Fibroblast of skin of abdomen (primary cell): Measurements from ENCODE around the gene CLDN8.

Experiments used
- DNase-seq: peaks from one replicate; pipeline ENCODE4 v3.0.0-alpha.2; 2013

The CLDN8 gene

DNA sequence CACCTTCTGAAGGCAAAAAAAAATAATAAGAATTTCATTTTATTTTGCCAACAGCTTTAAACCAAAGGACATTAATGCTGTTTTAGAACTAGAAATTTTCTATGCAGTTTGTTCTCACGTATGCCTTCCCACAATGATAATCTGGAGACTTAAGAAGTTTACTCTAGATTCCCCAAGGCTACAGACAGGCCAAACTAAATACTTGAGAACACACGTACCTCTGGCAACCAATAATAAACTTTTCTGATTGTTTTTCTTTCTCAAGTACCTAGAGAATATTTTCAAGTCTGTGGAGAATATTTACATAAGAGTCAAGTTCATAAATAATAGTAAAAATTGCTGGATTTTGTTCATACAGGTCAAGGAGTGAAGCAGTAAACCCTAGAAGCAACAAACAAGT lies 15.9 kb downstream of the CLDN8 start:
- no peak for DNase-seq

DNA sequence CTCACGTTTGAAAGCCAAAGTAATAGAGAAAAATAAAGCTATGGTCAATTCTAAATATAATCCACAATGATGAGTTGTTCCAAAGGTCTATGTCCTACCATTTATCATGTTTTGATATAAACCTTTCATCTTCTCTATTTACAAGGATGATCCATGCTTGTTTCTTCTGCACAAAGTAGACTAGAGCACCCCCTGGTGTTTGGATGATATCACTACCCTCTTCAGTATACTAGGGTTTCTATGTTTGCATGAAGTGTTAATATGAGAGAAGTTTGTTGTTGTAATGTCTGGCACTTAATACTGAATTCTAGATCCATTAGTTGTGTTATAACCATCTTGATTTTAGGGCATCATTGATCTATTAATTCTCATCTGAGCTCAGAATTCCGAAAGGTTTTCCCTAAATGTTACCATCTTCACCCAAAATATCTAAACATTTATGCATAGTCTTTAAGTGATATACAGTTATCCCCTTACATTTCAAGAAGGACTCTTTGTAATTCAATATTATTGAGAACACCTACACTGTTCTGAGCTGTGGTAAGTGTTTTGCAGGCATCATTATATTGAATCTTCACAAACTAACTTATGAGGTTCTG lies 21.1 kb downstream of the CLDN8 start:
- no peak for DNase-seq

DNA sequence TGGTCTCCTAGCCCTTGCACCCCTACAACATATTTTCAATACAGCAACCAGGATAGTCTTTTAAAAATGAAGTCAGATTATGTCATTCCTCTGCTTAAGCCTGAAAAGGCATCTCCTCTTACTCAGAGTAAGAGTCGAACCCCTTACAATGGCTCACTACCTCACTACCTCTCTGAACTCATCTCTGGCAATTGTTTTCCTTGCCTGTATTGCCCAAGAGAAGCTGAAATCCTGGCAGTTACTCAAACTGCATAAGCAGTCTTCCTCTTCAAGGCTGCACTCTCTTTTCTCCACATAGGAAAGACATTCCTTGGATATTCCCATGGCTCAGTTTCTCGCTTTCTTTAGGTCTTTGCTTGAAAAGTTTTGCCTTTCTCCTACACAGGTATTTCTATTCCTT lies 22.7 kb downstream of the CLDN8 start:
- no peak for DNase-seq

DNA sequence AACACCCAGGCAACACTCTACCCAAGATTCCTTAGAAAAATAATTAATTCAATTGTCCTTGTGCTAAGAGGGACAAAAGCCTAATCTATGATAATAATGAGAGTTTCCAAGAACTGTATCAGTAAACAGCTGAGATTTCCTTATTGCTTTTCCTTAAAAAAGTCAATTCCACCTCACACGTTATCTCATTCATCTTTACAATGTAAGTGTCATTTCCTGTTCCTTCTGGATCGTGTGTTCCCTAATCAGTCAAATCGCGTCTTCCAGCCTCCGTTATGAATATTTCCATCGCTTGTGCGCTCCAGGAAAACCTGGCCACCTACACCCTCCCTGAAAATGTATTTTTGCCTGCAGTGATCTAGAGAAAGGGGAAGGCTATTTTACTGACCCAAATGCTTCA lies 25.3 kb downstream of the CLDN8 start:
- DNase-seq: no peak

DNA sequence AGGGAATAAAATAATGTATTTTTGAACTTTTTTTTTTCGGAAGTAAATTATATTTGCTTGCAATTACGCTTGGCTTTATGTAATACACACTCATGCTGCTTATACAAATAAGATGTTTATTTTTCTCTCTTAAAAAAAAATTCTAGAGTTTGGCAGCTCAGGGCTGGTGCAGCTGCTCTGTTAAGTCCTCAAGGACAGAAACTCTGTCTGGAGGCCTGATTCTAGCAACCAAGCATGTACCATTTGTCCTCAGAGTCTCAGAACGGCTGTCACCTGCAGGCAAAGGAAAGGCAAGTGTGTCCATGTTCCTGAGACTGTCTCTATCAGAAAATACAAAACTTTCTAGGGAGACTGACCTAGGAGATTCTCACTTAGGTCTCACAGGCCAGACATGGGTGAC lies 26.1 kb downstream of the CLDN8 start:
- DNase-seq: no peak

DNA sequence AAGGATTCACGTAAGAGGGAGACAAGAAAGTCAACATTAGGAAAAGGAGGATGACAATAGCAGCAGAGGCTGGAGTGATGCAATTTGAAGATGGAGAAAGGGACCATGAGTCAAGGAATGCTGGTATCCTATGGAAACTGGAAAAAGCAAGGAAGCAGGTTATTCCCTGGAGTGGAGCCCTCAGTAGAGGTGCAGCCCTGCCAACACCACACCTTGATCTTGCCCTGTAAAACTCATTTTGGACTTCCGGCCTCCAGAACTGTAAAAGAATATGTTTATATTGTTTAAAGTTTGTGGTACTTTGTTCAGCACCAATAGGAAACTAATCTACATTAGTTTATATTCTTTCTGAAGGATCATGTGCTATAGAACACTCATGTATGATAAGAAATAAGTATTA lies 29.7 kb downstream of the CLDN8 start:
- no peak for DNase-seq

DNA sequence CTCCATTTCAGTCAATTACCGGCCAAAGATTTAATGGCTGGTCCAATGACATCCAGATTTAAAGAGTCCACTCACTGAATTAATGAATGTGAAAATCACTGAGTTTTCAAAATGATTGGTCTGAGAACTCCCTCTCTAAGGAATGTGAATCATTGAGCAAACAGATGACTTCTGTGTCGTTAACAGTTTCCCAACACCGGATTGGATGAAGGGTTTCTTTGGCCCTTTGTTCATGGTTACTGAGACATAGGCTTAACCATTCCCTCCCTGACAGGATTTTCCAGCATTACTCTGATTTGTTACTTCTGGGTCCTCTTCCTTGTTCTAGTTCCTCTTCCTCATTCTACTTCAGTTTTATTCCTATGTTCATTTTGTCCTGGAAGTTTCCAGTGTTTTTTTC lies 47.8 kb downstream of the CLDN8 start:
- no peak for DNase-seq

DNA sequence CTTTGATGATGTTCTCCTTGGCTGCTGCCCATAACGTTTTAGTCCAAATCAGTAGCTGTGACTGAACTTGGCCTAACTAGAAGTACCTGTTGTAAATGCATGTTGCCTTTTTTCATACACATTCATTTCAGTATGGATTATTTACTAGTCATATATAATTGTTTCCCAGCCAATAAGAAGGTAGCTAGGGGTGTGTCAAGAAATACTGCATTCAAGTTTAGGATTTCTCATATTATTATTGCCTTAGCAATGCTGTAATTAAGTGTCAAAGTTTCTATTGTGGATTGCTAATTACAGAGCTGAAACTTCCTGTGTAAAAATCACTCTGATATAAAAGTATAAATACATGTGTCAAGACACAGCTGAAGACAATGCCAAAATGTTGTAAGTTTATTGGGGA lies 49.2 kb downstream of the CLDN8 start, which contains the start of gene CLDN17:
CLDN17 (minus strand) TSS at position 101 of the 400 bp plus-strand sequence. CDS start 188 bp downstream, outside the sequence.
- no peak for DNase-seq

DNA sequence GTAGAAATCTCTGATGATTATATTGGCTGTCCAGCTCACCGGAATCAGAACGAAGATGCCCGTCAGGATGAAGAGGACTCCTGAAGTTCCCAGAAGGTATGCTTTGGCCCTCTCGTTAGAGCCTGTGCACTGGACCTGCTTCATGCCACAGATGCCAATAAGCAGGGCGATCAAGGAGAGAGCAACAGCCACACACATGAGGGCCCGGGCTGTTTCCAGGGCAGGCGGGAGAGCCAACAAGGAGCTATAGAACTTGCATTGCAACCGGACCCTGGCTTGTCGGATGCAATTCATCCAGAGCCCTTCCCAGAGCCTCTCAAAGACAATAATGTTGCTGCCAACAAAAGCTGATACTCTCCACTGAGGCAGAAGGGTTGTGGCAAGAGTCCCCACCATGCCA lies 49.7 kb downstream of the CLDN8 start:
- DNase-seq: no peak

DNA sequence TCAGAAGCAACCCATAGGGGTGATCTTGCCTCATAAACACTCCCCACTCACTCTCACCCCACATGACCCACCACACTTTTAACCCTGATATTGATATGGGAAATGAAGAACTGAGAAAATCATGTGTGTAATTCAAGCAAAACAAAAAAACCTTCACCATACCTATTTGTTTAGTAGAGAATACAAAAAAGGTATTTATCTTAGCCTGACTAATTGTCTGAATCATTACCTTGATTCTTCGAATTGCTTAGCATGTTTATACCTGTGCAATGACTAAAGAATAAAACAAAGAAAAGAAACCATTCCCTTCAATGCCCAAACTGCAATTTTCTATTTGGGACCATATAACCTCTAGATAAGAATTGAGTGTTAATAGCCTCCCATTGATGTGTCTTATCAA lies 51.1 kb downstream of the CLDN8 start:
- no peak for DNase-seq
